ENCODE data around the gene CEP131. TPM values are rescaled to one million over a fixed set of nuclear protein-coding genes. Genes with fewer than 3 reads are reported as not detected.
A peak's percentile ranks its signal among the peaks of the same experiment; 100 is the strongest.

Gene CEP131
- total RNA-seq, 1 donor from 2014 or later: 8.5 TPM

GRCh38 chr17:81187120-81187519 is 35.6 kb downstream of the CEP131 start:
- no peak for DNase-seq

- DNase-seq: no peak
Measured at GRCh38 chr17:81186203-81186602, 36.6 kb downstream of the CEP131 start.

GRCh38 chr17:81184555-81184954 is 38.2 kb downstream of the CEP131 start:
- DNase-seq: no peak

- DNase-seq: no peak
Measured at GRCh38 chr17:81183807-81184206, 39.0 kb downstream of the CEP131 start.

- no peak for DNase-seq
Measured at GRCh38 chr17:81183316-81183715, 39.4 kb downstream of the CEP131 start.

- no peak for DNase-seq
Measured at GRCh38 chr17:81182596-81182995, 40.2 kb downstream of the CEP131 start.

- DNase-seq: no peak
Measured at GRCh38 chr17:81181811-81182185, 41.0 kb downstream of the CEP131 start.

GRCh38 chr17:81180836-81181810 is 41.6 kb downstream of the CEP131 start:
- DNase-seq: no peak

GRCh38 chr17:81179861-81180260 is 42.9 kb downstream of the CEP131 start:
- DNase-seq: no peak

GRCh38 chr17:81179220-81179619 is 43.5 kb downstream of the CEP131 start:
- DNase-seq: no peak

- no peak for DNase-seq
Measured at GRCh38 chr17:81178136-81179091, 44.4 kb downstream of the CEP131 start.

GRCh38 chr17:81176666-81177065 is 46.1 kb downstream of the CEP131 start:
- no peak for DNase-seq

GRCh38 chr17:81173762-81174155 is 49.0 kb downstream of the CEP131 start:
- DNase-seq: peak; percentile 48

- no peak for DNase-seq
Measured at GRCh38 chr17:81173052-81173761, 49.6 kb downstream of the CEP131 start.

- DNase-seq: no peak
Measured at GRCh38 chr17:81171941-81172340, 50.8 kb downstream of the CEP131 start.

- DNase-seq: no peak
Measured at GRCh38 chr17:81170727-81171494, 51.9 kb downstream of the CEP131 start.

GRCh38 chr17:81169870-81170309 is 52.9 kb downstream of the CEP131 start:
- no peak for DNase-seq

GRCh38 chr17:81167638-81168037 is 55.1 kb downstream of the CEP131 start:
- no peak for DNase-seq

- no peak for DNase-seq
Measured at GRCh38 chr17:81167194-81167524, 55.6 kb downstream of the CEP131 start.

- no peak for DNase-seq
Measured at GRCh38 chr17:81166033-81166492, 56.7 kb downstream of the CEP131 start, which contains the start of gene AATK. AATK (minus strand) TSS chr17:81166221; CDS start chr17:81165992, 229 bp downstream.

All from skin of body (tissue), 2 donors.